ENCODE measurements around the gene RNF144B.

- TF ChIP-seq ATF2 (IDR thresholded peaks at IDR 0.05; ENCODE audit: low read length) (no peak), TEAD4 (IDR thresholded peaks at IDR 0.05; ENCODE audit: low read depth, low read length) (no peak), POLR2A (IDR thresholded peaks at IDR 0.05; ENCODE audit: control extremely low read depth in 1 of 2, low read depth in 2 of 2, low read length in 2 of 2) (no peak), EP300 (IDR thresholded peaks at IDR 0.05; ENCODE audit: borderline replicate concordance in 1 of 2, low read depth in 2 of 2, low read length in 2 of 2) (no peak), SUZ12 (IDR thresholded peaks at IDR 0.05; ENCODE audit: low read length) (no peak), USF2 (IDR thresholded peaks at IDR 0.05; ENCODE audit: low read length) (no peak), POU5F1 (IDR thresholded peaks at IDR 0.05; ENCODE audit: low read depth, low read length) (no peak), GABPA (IDR thresholded peaks at IDR 0.05; ENCODE audit: borderline replicate concordance, insufficient read depth, low read length) (no peak), SIX5 (IDR thresholded peaks at IDR 0.05; ENCODE audit: low read depth, low read length) (no peak)
- TF ChIP-seq, protein P1, sequence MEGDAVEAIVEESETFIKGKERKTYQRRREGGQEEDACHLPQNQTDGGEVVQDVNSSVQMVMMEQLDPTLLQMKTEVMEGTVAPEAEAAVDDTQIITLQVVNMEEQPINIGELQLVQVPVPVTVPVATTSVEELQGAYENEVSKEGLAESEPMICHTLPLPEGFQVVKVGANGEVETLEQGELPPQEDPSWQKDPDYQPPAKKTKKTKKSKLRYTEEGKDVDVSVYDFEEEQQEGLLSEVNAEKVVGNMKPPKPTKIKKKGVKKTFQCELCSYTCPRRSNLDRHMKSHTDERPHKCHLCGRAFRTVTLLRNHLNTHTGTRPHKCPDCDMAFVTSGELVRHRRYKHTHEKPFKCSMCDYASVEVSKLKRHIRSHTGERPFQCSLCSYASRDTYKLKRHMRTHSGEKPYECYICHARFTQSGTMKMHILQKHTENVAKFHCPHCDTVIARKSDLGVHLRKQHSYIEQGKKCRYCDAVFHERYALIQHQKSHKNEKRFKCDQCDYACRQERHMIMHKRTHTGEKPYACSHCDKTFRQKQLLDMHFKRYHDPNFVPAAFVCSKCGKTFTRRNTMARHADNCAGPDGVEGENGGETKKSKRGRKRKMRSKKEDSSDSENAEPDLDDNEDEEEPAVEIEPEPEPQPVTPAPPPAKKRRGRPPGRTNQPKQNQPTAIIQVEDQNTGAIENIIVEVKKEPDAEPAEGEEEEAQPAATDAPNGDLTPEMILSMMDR (IDR thresholded peaks at IDR 0.05; ENCODE audit: control extremely low read depth in 1 of 3, insufficient read depth in 1 of 3, low read depth in 1 of 3, low read length in 3 of 3), result no peak
Measured at GRCh38 chr6:18488526-18489270, 101.5 kb downstream of the RNF144B start.

Data from H1 (cell line).